ENCODE data around the gene SOX2. TPM values are rescaled to one million over a fixed set of nuclear protein-coding genes. Genes with fewer than 3 reads are reported as not detected.

Gene SOX2
- total and polyA plus RNA-seq, 8 donors = 2.4 to 26.0 (median 14.4) TPM; not detected in 1

GRCh38 chr3:181689546-181689945 is 22.2 kb upstream of the SOX2 start:
- intact Hi-C loops (cut with DNase I) = no loop called here
- TF ChIP-seq CTCF (IDR thresholded peaks at IDR 0.05) = no peak
- Histone ChIP-seq H3K27me3 (peaks cover 0 to 23% of the 10 kb centered on the region in 2 donors), H3K4me1 (no peaks in the 10 kb centered on the region), H3K9me3 (no peaks in the 10 kb centered on the region), H3K36me3 (no peaks in the 10 kb centered on the region), H3K4me3 (no peak overlapping the region), H3K27ac (no peak overlapping the region)
- DNase-seq (no peak), ATAC-seq (no peak)

GRCh38 chr3:181690769-181691168 is 21.0 kb upstream of the SOX2 start:
- Histone ChIP-seq H3K27ac (no peak overlapping the region), H3K36me3 (no peaks in the 10 kb centered on the region), H3K27me3 (peaks cover 8 to 35% of the 10 kb centered on the region in 2 donors), H3K4me3 (no peak overlapping the region), H3K4me1 (peaks cover 3 to 7% of the 10 kb centered on the region in 2 donors), H3K9me3 (no peaks in the 10 kb centered on the region)
- no peak for DNase-seq
- no peak for ATAC-seq
- intact Hi-C loops (cut with DNase I) = no loop called here
- no peak for TF ChIP-seq CTCF (IDR thresholded peaks at IDR 0.05)

- H3K4me1 ChIP-seq = peaks cover 8 to 14% of the 10 kb centered on the region in 2 donors
- H3K4me3 ChIP-seq = no peak overlapping the region
- H3K27ac ChIP-seq = no peak overlapping the region
- H3K9me3 ChIP-seq = no peaks in the 10 kb centered on the region
- TF ChIP-seq CTCF (IDR thresholded peaks at IDR 0.05) = no peak
- peaks cover 18 to 47% of the 10 kb centered on the region in 2 donors for H3K27me3 ChIP-seq
- intact Hi-C loops (cut with DNase I) = no loop called here
- ATAC-seq (no peak), DNase-seq (no peak)
- no peaks in the 10 kb centered on the region for H3K36me3 ChIP-seq
These were observed 19.8 kb upstream of the SOX2 start for GRCh38 chr3:181691901-181692300.

GRCh38 chr3:181692311-181693145 is 19.2 kb upstream of the SOX2 start:
- Histone ChIP-seq H3K27me3 (peaks cover 24 to 53% of the 10 kb centered on the region in 2 donors), H3K27ac (no peak overlapping the region), H3K4me3 (no peak overlapping the region), H3K36me3 (no peaks in the 10 kb centered on the region), H3K9me3 (no peaks in the 10 kb centered on the region), H3K4me1 (peaks cover 8 to 14% of the 10 kb centered on the region in 2 donors)
- ATAC-seq (no peak), DNase-seq (no peak)
- no peak for TF ChIP-seq CTCF (IDR thresholded peaks at IDR 0.05)
- intact Hi-C loops (cut with DNase I) = no loop called here

- no peak for TF ChIP-seq CTCF (IDR thresholded peaks at IDR 0.05)
- peaks cover 8 to 14% of the 10 kb centered on the region in 2 donors for H3K4me1 ChIP-seq
- ATAC-seq = no peak
- no peak overlapping the region for H3K4me3 ChIP-seq
- H3K27ac ChIP-seq = no peak overlapping the region
- no peaks in the 10 kb centered on the region for H3K36me3 ChIP-seq
- H3K9me3 ChIP-seq = no peaks in the 10 kb centered on the region
- no peak for DNase-seq
- H3K27me3 ChIP-seq = peaks cover 32 to 60% of the 10 kb centered on the region in 2 donors
- intact Hi-C loops (cut with DNase I) = no loop called here
These were observed 18.4 kb upstream of the SOX2 start for GRCh38 chr3:181693280-181693679.
